CD14-positive monocyte (primary cell): ENCODE measurements around the gene PNN. TPM values are rescaled to one million over a fixed set of nuclear protein-coding genes. Genes with fewer than 3 reads are reported as not detected.
"Not testable (repeated sequence)": the region's sequence is repeated elsewhere in the genome, so short reads cannot be mapped to it uniquely, and the experiment has no call there.

Experiments used
- DNase-seq, 3 donors: peaks; one replicate each; pipeline ENCODE4 v3.0.0-alpha.2; 2011 to 2022
- H2AFZ ChIP-seq: 2 replicates; pipeline ENCODE4 v1.6.0; 2012; ENCODE audit warnings: mild to moderate bottlenecking, low read depth, low read length, inconsistent platforms; ENCODE audit not compliant: insufficient read depth, poor library complexity, severe bottlenecking
- H3K27ac ChIP-seq, 2 donors: 1 replicate in 1 of 2; 2 replicates in 1 of 2; pipeline ENCODE4 v1.5.1; 2012 to 2013; ENCODE audit warnings: low read length in 2 of 2, control low read depth in 1 of 2, inconsistent platforms in 1 of 2, low read depth in 1 of 2, mild to moderate bottlenecking in 1 of 2
- H3K27me3 ChIP-seq, 2 donors: one replicate each; pipeline versions ENCODE4 v1.6.0 to v1.6.1; 2011 to 2013; ENCODE audit warnings: low read length in 2 of 2; ENCODE audit not compliant: control insufficient read depth in 2 of 2, insufficient read depth in 2 of 2
- H3K36me3 ChIP-seq, 2 donors: replicated peaks in 1 of 2; 1 replicate in 1 of 2; 2 replicates in 1 of 2; pipeline versions ENCODE4 v1.5.1 to v1.6.1; 2012 to 2013; ENCODE audit warnings: low read length in 2 of 2, control low read depth in 1 of 2, inconsistent platforms in 1 of 2, mild to moderate bottlenecking in 1 of 2; ENCODE audit not compliant: insufficient read depth in 2 of 2, control insufficient read depth in 1 of 2
- H3K4me1 ChIP-seq, 2 donors: 1 replicate in 1 of 2; 2 replicates in 1 of 2; pipeline versions ENCODE4 v1.5.1 to v1.6.1; 2012 to 2013; ENCODE audit warnings: low read length in 2 of 2, control low read depth in 1 of 2, inconsistent platforms in 1 of 2, mild to moderate bottlenecking in 1 of 2, moderate library complexity in 1 of 2; ENCODE audit not compliant: insufficient read depth in 2 of 2, control insufficient read depth in 1 of 2
- H3K4me2 ChIP-seq: replicated peaks from 2 replicates; pipeline ENCODE3; 2012; ENCODE audit warnings: low read length, moderate library complexity, mild to moderate bottlenecking; ENCODE audit not compliant: poor library complexity, severe bottlenecking; ENCODE audit errors: extremely low read depth
- H3K4me3 ChIP-seq, 3 experiments: fragments of 200-600 bp in 1 of 3; sonication (generic) in 1 of 3; replicated peaks in 1 of 3; 1 replicate in 2 of 3; 2 replicates in 1 of 3; pipeline ENCODE4 v1.5.1; 2011 to 2013; ENCODE audit warnings: low read length in 3 of 3, mild to moderate bottlenecking in 3 of 3, control low read depth in 2 of 3, low read depth in 2 of 3, inconsistent platforms in 1 of 3, moderate library complexity in 1 of 3
- H3K79me2 ChIP-seq: 2 replicates; pipeline ENCODE4 v1.6.0; 2012; ENCODE audit warnings: mild to moderate bottlenecking, control low read depth, inconsistent platforms, low read length, moderate library complexity; ENCODE audit not compliant: insufficient read depth
- H3K9ac ChIP-seq: 2 replicates; pipeline ENCODE4 v1.6.0; 2017; ENCODE audit warnings: low read length, mild to moderate bottlenecking; ENCODE audit not compliant: insufficient read depth, poor library complexity, severe bottlenecking
- H3K9me3 ChIP-seq, 2 donors: replicated peaks in 1 of 2; 1 replicate in 1 of 2; 2 replicates in 1 of 2; pipeline versions ENCODE4 v1.5.1 to v1.6.1; 2012 to 2013; ENCODE audit warnings: low read length in 2 of 2, control low read depth in 1 of 2; ENCODE audit not compliant: control insufficient read depth in 1 of 2, insufficient read depth in 1 of 2
- H4K20me1 ChIP-seq: 2 replicates; pipeline ENCODE4 v1.6.0; 2012; ENCODE audit warnings: mild to moderate bottlenecking, low read length, control low read depth, moderate library complexity; ENCODE audit not compliant: insufficient read depth
- H3K27ac Mint-ChIP-seq, 7 donors: one replicate each; pipeline ENCODE4 v1.8.0; 2020; ENCODE audit warnings: mild to moderate bottlenecking in 7 of 7, mixed read lengths in 7 of 7, moderate library complexity in 6 of 7, inconsistent platforms in 2 of 7
- H3K27me3 Mint-ChIP-seq, 3 donors: one replicate each; pipeline ENCODE4 v1.8.0; 2021 to 2022; ENCODE audit warnings: low read depth in 3 of 3, mild to moderate bottlenecking in 3 of 3, mixed read lengths in 3 of 3, moderate library complexity in 3 of 3, inconsistent platforms in 1 of 3
- H3K36me3 Mint-ChIP-seq, 2 donors: one replicate each; pipeline ENCODE4 v1.8.0; 2020; ENCODE audit warnings: mixed read lengths in 2 of 2, inconsistent platforms in 1 of 2, mild to moderate bottlenecking in 1 of 2
- H3K4me1 Mint-ChIP-seq: one replicate; pipeline ENCODE4 v1.8.0; 2020; ENCODE audit warnings: mild to moderate bottlenecking, mixed read lengths
- H3K4me3 Mint-ChIP-seq, 2 donors: one replicate each; pipeline ENCODE4 v1.8.0; 2020; ENCODE audit warnings: mild to moderate bottlenecking in 2 of 2, mixed read lengths in 2 of 2, moderate library complexity in 1 of 2
- H3K9me3 Mint-ChIP-seq, 7 donors: one replicate each; pipeline ENCODE4 v1.8.0; 2020 to 2022; ENCODE audit warnings: mixed read lengths in 7 of 7, mild to moderate bottlenecking in 6 of 7, moderate library complexity in 6 of 7, inconsistent platforms in 2 of 7
- CTCF ChIP-seq: fragments of 200-600 bp; IDR thresholded peaks from one replicate; pipeline ENCODE4 v1.8.0; 2022; ENCODE audit warnings: antibody characterized with exemption, mild to moderate bottlenecking
- WGBS: methylation state at CpG from one replicate; pipeline ENCODE4 v1.1.5; 2013; ENCODE audit warnings: missing lambda C conversion rate; ENCODE audit not compliant: insufficient coverage; 5-methylcytosine and 5-hydroxymethylcytosine counted together
- intact Hi-C, 2 donors: fragments of 100-400 bp; cut with micrococcal nuclease; formaldehyde crosslinking; loops; one replicate each; pipeline versions ENCODE4 v1.15.0 to v1.15.1; 2023
- polyA plus RNA-seq, 3 donors: library from polyadenylated mRNA; depleted of rRNA in 1 of 3; unstranded in 2 of 3; stranded (reverse) in 1 of 3; fragments of 300-500 nt in 2 of 3; fragments of >200 nt in 1 of 3; fragmentation: Illumina TruSeq in 2 of 3; gene quantifications; 1 replicate in 2 of 3; 2 replicates in 1 of 3; pipeline ENCODE4 v1.2.3, GENCODE V29; 2012 to 2021

The PNN gene
- polyA plus RNA-seq, 3 donors = 4.7 to 34.9 (median 9.0) TPM

- no peak for TF ChIP-seq CTCF
- DNase-seq = no peak
- peaks cover 28 to 32% of the 10 kb centered on the region in 2 donors for H3K36me3 Mint-ChIP-seq
- intact Hi-C loops = no loop called here
- whole genome bisulfite sequencing = 100% methylated on average over 1 of the region's 1 CpG
- Histone ChIP-seq H3K9me3 (no peaks in the 10 kb centered on the region), H3K79me2 (peaks cover 18% of the 10 kb centered on the region), H3K9ac (no peak overlapping the region), H3K36me3 (peaks cover 68 to 75% of the 10 kb centered on the region in 2 donors), H3K4me2 (no peak overlapping the region), H2AFZ (no peak overlapping the region), H3K4me1 (no peaks in the 10 kb centered on the region), H3K4me3 (no peak overlapping the region), H4K20me1 (peaks cover 37% of the 10 kb centered on the region), H3K27me3 (no peaks in the 10 kb centered on the region), H3K27ac (no peak overlapping the region)
- no peaks in the 10 kb centered on the region for H3K27me3 Mint-ChIP-seq
- no peak overlapping the region for H3K4me3 Mint-ChIP-seq
- no peaks in the 10 kb centered on the region for H3K9me3 Mint-ChIP-seq
- H3K27ac Mint-ChIP-seq = no peak overlapping the region
- H3K4me1 Mint-ChIP-seq = no peaks in the 10 kb centered on the region
These were observed 8.0 kb downstream of the PNN start for GRCh38 chr14:39182770-39183684.

GRCh38 chr14:39183685-39184003 is 8.6 kb downstream of the PNN start:
- H3K36me3 ChIP-seq = peaks cover 62 to 68% of the 10 kb centered on the region in 2 donors
- H3K27me3 ChIP-seq = not testable (repeated sequence)

More at GRCh38 chr14:39183685-39184003, 8.6 kb downstream of the PNN start:
- DNase-seq, H3K4me2 ChIP-seq, H3K4me1 Mint-ChIP-seq, H3K4me3 Mint-ChIP-seq, H3K4me3 ChIP-seq, intact Hi-C loops, H3K27ac Mint-ChIP-seq, H3K27ac ChIP-seq, H3K9ac ChIP-seq, H3K9me3 ChIP-seq, H3K27me3 Mint-ChIP-seq, H2AFZ ChIP-seq, H3K9me3 Mint-ChIP-seq, H3K4me1 ChIP-seq: not testable (repeated sequence)
- peaks cover 31% of the 10 kb centered on the region for H4K20me1 ChIP-seq
- peaks cover 12% of the 10 kb centered on the region for H3K79me2 ChIP-seq
- peaks cover 29 to 31% of the 10 kb centered on the region in 2 donors for H3K36me3 Mint-ChIP-seq
- WGBS = 100% methylated on average over 1 of the region's 5 CpGs
